Cardiac muscle cell (in vitro differentiated cells and primary cell): ENCODE measurements around the gene PPM1A. TPM values are rescaled to one million over a fixed set of nuclear protein-coding genes. Genes with fewer than 3 reads are reported as not detected.
"Not testable (repeated sequence)": the region's sequence is repeated elsewhere in the genome, so short reads cannot be mapped to it uniquely, and the experiment has no call there.

Source experiments
- DNase-seq, 2 donors: peaks; one replicate each; pipeline versions ENCODE4 v3.0.0 to v3.0.0-alpha.2; 2010 to 2017; ENCODE audit warnings: low read depth in 1 of 2, low spot score in 1 of 2
- H3K27ac ChIP-seq: fragments of 200-600 bp; sonication (generic); 2 replicates; pipeline ENCODE4 v1.5.1; 2016
- H3K27me3 ChIP-seq: fragments of 200-600 bp; sonication (generic); 2 replicates; pipeline ENCODE4 v1.6.0; 2016; ENCODE audit warnings: control low read depth
- H3K36me3 ChIP-seq: fragments of 200-600 bp; sonication (generic); 2 replicates; pipeline ENCODE4 v1.5.1; 2016; ENCODE audit warnings: control low read depth
- H3K4me1 ChIP-seq: fragments of 200-600 bp; sonication (generic); 2 replicates; pipeline ENCODE4 v1.8.1; 2017; ENCODE audit warnings: low read depth, mild to moderate bottlenecking, mixed run types
- H3K4me3 ChIP-seq: fragments of 200-600 bp; sonication (generic); 2 replicates; pipeline ENCODE4 v1.5.1; 2016; ENCODE audit warnings: mild to moderate bottlenecking
- H3K9me3 ChIP-seq: fragments of 200-600 bp; sonication (generic); 2 replicates; pipeline ENCODE4 v1.5.1; 2017; ENCODE audit warnings: low read depth, mild to moderate bottlenecking, control low read depth
- CTCF ChIP-seq: IDR thresholded peaks from 2 replicates; pipeline ENCODE4 v1.5.1; 2012; ENCODE audit warnings: low read depth, mild to moderate bottlenecking, low read length
- polyA plus RNA-seq: library from polyadenylated mRNA; unstranded; fragments of >200 nt; fragmentation: Nextera tagmentation; extraction: Ambion mirVana; gene quantifications from 2 replicates; pipeline ENCODE4 v1.2.1, GENCODE V29; 2016
- total RNA-seq: library from RNA; depleted of rRNA; stranded (reverse); fragments of >200 nt; gene quantifications from 2 replicates; pipeline ENCODE4 v1.2.3, GENCODE V29; 2016

The PPM1A gene
- total and polyA plus RNA-seq, 2 experiments from 2014 or later = 19.6 to 24.1 TPM

- Histone ChIP-seq H3K27me3 (no peaks in the 10 kb centered on the region), H3K9me3 (no peaks in the 10 kb centered on the region), H3K4me1 (no peaks in the 10 kb centered on the region), H3K4me3 (no peak overlapping the region), H3K36me3 (no peaks in the 10 kb centered on the region), H3K27ac (no peak overlapping the region)
- DNase-seq = peak in 1 of 2 donors; percentile 66
- no peak for TF ChIP-seq CTCF
Measured at GRCh38 chr14:60311417-60311816, 62.4 kb downstream of the PPM1A start.

GRCh38 chr14:60313093-60313492, 64.1 kb downstream of the PPM1A start:
- no peaks in the 10 kb centered on the region for H3K27me3 ChIP-seq
- H3K36me3 ChIP-seq = no peaks in the 10 kb centered on the region
- DNase-seq = peak in 1 of 2 donors; percentile 40
- no peak overlapping the region for H3K4me3 ChIP-seq
- H3K4me1 ChIP-seq = no peaks in the 10 kb centered on the region
- no peak for TF ChIP-seq CTCF
- no peak overlapping the region for H3K27ac ChIP-seq
- no peaks in the 10 kb centered on the region for H3K9me3 ChIP-seq

GRCh38 chr14:60315196-60315990, 66.4 kb downstream of the PPM1A start:
- DNase-seq = no peak
- Histone ChIP-seq H3K36me3 (no peaks in the 10 kb centered on the region), H3K9me3 (no peaks in the 10 kb centered on the region), H3K27me3 (no peaks in the 10 kb centered on the region), H3K27ac (no peak overlapping the region), H3K4me1 (no peaks in the 10 kb centered on the region), H3K4me3 (no peak overlapping the region)
- TF ChIP-seq CTCF = no peak

- no peak for DNase-seq
- H3K4me3 ChIP-seq = no peak overlapping the region
- no peak for TF ChIP-seq CTCF
- H3K4me1 ChIP-seq = no peaks in the 10 kb centered on the region
- H3K27me3 ChIP-seq = no peaks in the 10 kb centered on the region
- H3K27ac ChIP-seq = no peak overlapping the region
- no peaks in the 10 kb centered on the region for H3K36me3 ChIP-seq
- no peaks in the 10 kb centered on the region for H3K9me3 ChIP-seq
Measured at GRCh38 chr14:60317609-60318008, 68.6 kb downstream of the PPM1A start.

- not testable (repeated sequence) for H3K36me3 ChIP-seq, DNase-seq, H3K4me3 ChIP-seq, H3K27me3 ChIP-seq, H3K9me3 ChIP-seq, H3K4me1 ChIP-seq, H3K27ac ChIP-seq
Measured at GRCh38 chr14:60320860-60321259, 71.8 kb downstream of the PPM1A start.

GRCh38 chr14:60323199-60323896, 74.3 kb downstream of the PPM1A start:
- H3K27ac ChIP-seq = no peak overlapping the region

More at GRCh38 chr14:60323199-60323896, 74.3 kb downstream of the PPM1A start:
- no peak overlapping the region for H3K4me3 ChIP-seq
- H3K4me1 ChIP-seq = no peaks in the 10 kb centered on the region
- TF ChIP-seq CTCF = no peak
- no peaks in the 10 kb centered on the region for H3K9me3 ChIP-seq
- H3K27me3 ChIP-seq = peaks cover 7% of the 10 kb centered on the region
- no peaks in the 10 kb centered on the region for H3K36me3 ChIP-seq
- no peak for DNase-seq
